ENCODE data around the gene CEBPE.

- TF ChIP-seq POLR2A (IDR thresholded peaks at IDR 0.05) (no peak), CTCF (IDR thresholded peaks at IDR 0.05) (no peak)
Measured at GRCh38 chr14:23103581-23103980, 15.5 kb downstream of the CEBPE start.

All from breast epithelium (tissue), 3 donors.